Measurements from ENCODE around the gene ACYP2.
A peak's percentile ranks its signal among the peaks of the same experiment; 100 is the strongest.

ACYP2 gene

GRCh38 chr2:54139210-54139609, 23.8 kb downstream of the ACYP2 start:
- no peak overlapping the region for H3K4me3 ChIP-seq (ENCODE audit: low read length)
- DNase-seq (ENCODE audit: low read depth, low spot score), result no peak

GRCh38 chr2:54143780-54144179, 28.4 kb downstream of the ACYP2 start:
- no peak overlapping the region for H3K4me3 ChIP-seq (ENCODE audit: low read length)
- DNase-seq (ENCODE audit: low read depth, low spot score), result no peak

DNA sequence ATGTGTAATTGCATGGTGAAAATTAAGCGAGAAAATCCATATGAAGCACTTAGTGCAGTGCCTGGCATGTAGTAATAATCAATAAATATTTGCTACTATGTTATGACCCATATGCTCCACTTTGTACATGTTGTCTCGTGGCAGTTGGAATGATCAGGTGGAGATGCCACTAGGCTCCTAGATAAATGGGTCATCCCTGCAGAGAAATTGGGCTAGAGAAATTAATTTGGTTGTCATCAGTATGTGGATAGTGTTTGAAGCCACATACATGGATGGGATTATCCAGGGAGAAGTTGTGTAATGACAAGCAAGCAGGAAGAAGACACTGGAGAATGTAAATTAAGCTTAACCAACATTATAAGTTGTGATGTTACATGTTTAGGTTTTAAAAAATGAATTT, 33.0 kb downstream of the ACYP2 start:
- H3K4me3 ChIP-seq (ENCODE audit: low read length), result no peak overlapping the region
- no peak for DNase-seq (ENCODE audit: low read depth, low spot score)

- DNase-seq (ENCODE audit: low read depth, low spot score), result no peak
- H3K4me3 ChIP-seq (ENCODE audit: low read length), result no peak overlapping the region
Observed at GRCh38 chr2:54149638-54150441, 34.4 kb downstream of the ACYP2 start.

DNA sequence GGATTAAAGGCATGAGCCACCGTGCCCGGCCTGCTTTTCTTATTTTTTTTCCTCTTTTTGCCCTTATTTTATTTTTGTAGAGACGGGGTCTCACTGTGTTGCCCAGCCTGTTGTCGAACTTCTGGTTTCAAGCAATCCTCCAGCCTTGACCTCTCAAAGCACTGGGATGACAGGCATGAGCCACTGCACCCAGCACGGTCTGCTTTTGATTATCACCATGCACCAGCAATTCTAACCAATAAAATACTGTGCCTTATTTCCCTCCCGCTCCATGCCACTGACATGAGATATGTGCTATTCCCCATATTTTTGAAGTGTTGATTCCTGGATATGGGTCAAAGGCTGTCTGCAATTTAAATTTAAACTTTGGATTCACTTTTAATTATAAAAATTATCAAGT, 42.9 kb downstream of the ACYP2 start:
- H3K4me3 ChIP-seq (ENCODE audit: low read length), result no peak overlapping the region
- no peak for DNase-seq (ENCODE audit: low read depth, low spot score)

- no peak for DNase-seq (ENCODE audit: low read depth, low spot score)
Observed at GRCh38 chr2:54161660-54162424, 46.4 kb downstream of the ACYP2 start.

DNA sequence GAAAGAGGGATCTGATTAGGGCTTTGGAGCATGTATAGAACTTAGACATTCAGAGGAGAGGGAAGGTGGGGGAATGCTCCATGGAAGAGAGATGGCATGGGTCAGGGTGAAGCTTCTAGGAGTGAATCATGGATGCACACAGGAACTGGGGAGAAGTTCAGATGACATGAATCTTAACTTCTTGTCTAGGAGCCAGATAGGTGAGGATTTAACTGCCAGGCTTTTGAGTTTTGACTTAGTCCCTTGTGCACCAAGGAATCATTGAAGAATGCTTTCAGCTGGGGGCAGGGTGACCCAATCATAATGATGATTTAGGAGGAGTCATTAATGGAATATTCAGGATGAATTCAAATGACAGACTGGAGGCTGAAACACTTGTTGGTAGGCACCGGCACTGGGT, 48.7 kb downstream of the ACYP2 start:
- H3K4me3 ChIP-seq (ENCODE audit: low read length), result no peak overlapping the region
- DNase-seq (ENCODE audit: low read depth, low spot score), result no peak

More at GRCh38 chr2:54161660-54162424, 46.4 kb downstream of the ACYP2 start:
- no peak overlapping the region for H3K4me3 ChIP-seq (ENCODE audit: low read length)

GRCh38 chr2:54166121-54166773, 50.8 kb downstream of the ACYP2 start:
- no peak for DNase-seq (ENCODE audit: low read depth, low spot score)
- H3K4me3 ChIP-seq (ENCODE audit: low read length), result no peak overlapping the region

DNA sequence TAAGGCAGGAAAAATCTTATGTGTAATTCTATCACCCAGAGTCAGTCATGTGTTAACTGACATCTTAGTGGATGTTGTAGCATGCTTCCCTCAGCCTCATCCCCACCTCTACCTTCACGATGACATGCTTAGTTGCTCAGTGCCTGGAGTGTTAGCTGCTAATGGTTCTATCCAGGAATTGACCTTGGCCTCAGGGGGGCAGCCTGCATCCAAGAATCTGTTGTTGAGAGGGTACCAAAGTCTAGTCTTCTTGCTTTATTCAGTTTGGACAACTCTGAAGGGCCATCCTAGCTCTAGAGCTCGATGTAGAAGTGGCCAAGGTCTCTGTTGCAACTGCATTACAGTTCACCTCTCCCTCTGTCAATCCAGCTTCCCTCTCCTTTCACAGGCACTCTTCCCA, 61.2 kb downstream of the ACYP2 start:
- H3K4me3 ChIP-seq (ENCODE audit: low read length), result no peak overlapping the region
- DNase-seq (ENCODE audit: low read depth, low spot score), result peak; percentile 17

GRCh38 chr2:54183281-54183680, 67.9 kb downstream of the ACYP2 start:
- no peak overlapping the region for H3K4me3 ChIP-seq (ENCODE audit: low read length)
- DNase-seq (ENCODE audit: low read depth, low spot score), result no peak

DNA sequence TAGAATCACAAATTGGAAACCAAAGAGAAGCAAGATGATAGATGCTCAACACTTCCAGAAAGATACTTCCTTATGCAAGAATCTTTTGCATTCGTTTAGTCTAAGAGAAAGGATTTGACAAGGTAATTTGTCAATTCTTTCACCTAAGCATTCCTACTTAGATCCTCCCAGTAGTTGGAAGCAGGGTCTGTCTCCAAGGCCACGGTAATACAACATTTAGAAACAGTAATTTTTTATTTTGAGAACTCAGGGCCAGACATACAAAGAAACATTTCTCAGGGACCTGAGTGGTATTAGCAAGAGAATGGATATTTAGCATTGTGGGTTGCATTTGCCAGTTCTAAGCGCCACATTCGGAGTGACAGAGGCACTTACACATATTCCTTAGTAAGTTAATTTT, 68.6 kb downstream of the ACYP2 start:
- no peak for DNase-seq (ENCODE audit: low read depth, low spot score)

GRCh38 chr2:54185105-54185504, 69.7 kb downstream of the ACYP2 start:
- no peak overlapping the region for H3K4me3 ChIP-seq (ENCODE audit: low read length)
- no peak for DNase-seq (ENCODE audit: low read depth, low spot score)

More for the DNA sequence above, 68.6 kb downstream of the ACYP2 start:
- H3K4me3 ChIP-seq (ENCODE audit: low read length), result no peak overlapping the region

GRCh38 chr2:54187331-54187730, 71.9 kb downstream of the ACYP2 start:
- no peak overlapping the region for H3K4me3 ChIP-seq (ENCODE audit: low read length)
- no peak for DNase-seq (ENCODE audit: low read depth, low spot score)

DNA sequence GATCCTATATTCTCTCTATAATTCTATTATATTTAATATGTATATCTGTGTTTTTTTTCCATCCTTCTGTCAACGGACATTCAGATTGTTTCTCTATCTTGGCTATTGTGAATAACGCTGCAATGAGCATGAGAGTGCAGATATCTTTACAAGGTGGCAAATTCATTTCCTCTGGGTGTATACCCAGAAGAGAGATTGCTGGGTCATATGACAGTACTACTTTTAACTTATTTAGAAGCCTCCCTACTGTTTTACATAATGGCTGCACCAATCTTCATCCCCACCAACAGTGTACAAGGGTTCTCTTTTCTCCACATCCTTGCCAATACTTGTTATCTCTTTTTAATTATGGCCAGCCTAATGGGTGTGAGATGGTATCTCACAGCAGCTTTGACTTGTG, 74.1 kb downstream of the ACYP2 start:
- DNase-seq (ENCODE audit: low read depth, low spot score), result no peak
- H3K4me3 ChIP-seq (ENCODE audit: low read length), result no peak overlapping the region

DNA sequence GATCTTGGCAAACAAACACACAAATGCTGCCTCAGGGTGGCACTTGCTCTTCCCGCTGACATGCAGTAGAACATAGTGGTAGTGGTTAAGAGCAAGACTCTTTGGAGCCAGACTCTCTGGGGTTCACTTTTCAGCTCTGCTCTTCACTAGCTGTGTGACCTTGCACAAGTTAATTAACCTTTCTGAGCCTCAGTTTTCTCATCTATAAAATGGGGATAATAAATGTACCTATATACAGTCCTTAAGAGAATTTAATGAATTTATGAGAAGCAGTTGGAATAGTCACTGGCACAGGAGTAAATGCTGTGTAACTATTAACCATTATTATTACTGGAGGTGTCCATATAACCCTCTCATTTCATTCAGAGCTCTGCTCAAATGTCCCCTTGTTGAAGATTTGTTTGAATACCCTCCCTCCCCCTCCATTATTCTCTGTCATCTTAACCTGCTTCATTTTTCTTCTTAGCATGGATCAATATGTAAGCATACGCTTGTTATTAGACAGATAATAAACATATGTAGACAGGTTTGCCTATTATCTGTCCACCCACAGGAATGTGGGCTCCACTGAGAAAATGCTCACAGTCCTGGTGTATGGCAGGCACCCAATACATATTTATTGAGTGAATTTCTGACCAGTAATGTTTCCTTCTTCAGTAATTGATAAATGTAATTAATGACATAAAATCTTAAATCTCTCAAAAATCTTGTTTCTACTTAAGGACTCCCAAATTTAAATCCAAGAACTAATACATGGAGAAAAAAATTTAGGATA, 76.1 kb downstream of the ACYP2 start:
- no peak overlapping the region for H3K4me3 ChIP-seq (ENCODE audit: low read length)
- DNase-seq (ENCODE audit: low read depth, low spot score), result no peak

DNA sequence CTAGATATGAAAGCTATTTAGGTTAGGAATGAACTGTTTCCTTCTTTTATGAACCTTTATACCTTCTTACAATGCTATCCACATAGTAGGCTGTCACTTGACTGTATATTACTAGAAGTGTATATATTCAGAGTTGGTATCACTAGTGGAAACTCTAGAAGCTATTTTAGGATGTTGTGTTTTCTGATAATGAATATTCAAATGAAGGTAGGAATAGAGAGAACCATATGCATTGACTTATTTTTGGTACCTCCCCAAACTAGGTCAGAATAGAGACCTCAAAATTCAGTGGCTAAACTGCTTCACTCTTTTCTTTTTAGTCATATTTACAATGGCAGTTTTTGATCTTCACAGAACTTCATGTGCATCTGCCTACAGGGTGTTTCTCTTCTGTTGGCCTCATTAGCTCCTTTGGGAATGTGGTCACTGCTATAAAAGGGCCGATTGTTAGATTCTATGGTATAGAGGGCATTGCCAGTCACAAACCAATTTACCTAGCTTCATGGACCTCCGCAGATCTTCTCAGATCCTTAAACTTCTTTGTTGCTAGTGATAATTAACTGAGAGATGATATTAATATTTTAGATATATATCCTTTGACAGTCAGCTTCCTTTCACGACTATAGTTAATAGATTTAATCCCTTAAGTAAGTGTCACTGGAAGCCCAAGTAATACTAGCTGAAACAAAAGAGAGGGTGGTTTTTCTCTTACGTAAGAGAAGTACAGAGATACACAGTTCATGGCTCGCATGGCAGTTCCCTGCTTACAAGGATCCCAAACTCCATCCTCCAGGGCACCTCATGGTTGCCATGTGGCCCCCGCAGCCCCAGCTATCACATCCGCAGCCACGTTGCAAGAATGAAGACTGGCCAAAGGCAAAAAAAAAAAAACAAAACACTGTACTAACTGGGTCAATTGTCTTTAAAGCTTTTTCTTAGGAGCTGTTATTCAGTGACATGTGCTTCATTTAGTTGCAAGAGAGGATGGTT, 79.6 kb downstream of the ACYP2 start:
- H3K4me3 ChIP-seq (ENCODE audit: low read length), result no peak overlapping the region

GRCh38 chr2:54196646-54197045, 81.2 kb downstream of the ACYP2 start:
- no peak overlapping the region for H3K4me3 ChIP-seq (ENCODE audit: low read length)
- DNase-seq (ENCODE audit: low read depth, low spot score), result no peak

More for the DNA sequence above, 79.6 kb downstream of the ACYP2 start:
- DNase-seq (ENCODE audit: low read depth, low spot score), result no peak

DNA sequence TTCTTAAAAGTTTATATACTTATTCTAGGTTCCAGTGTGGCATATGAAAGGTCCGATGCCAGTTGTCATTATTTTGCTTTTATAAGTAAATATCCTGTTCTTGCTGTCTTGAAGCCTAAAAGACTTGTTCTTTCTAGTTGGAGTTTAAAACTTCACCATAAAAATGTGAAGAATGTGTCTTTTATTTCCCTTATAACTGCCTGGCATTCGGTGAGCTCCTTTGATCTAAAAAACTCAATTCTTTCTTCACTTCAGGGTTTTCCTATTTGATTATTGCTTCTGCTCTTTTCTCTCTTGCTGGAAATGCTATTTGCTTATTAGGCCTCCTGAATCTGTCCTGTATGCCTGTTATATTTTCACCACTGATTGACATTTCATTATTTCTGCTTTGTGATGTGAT, 89.1 kb downstream of the ACYP2 start:
- H3K4me3 ChIP-seq (ENCODE audit: low read length), result no peak overlapping the region
- DNase-seq (ENCODE audit: low read depth, low spot score), result no peak
